CD4-positive, alpha-beta T cell (primary cell): ENCODE measurements around the gene CTSC. TPM values are rescaled to one million over a fixed set of nuclear protein-coding genes. Genes with fewer than 3 reads are reported as not detected.

Experiments used
- ATAC-seq: fragments of 200-7000 bp; cut with Tn5 transposase; one replicate; pipeline ENCODE4 v1.10.0; 2022; ENCODE audit warnings: mild to moderate bottlenecking; ENCODE audit not compliant: poor library complexity
- CTCF ChIA-PET: fragments of 350-600 bp; sonication (Branson Sonifier 250); formaldehyde crosslinking; loops from one replicate; lab custom pipeline; 2021; ENCODE audit warnings: antibody characterized with exemption, inconsistent platforms; lab: Charles Lee
- POLR2A ChIA-PET: fragments of 350-600 bp; sonication (Branson Sonifier 250); formaldehyde crosslinking; loops from one replicate; lab custom pipeline; 2021; ENCODE audit warnings: antibody characterized with exemption, inconsistent platforms; lab: Charles Lee
- DNase-seq, 14 experiments: peaks; one replicate each; pipeline ENCODE4 v3.0.0-alpha.2; 2013 to 2020; ENCODE audit warnings: mixed read lengths in 2 of 14
- H3K27ac ChIP-seq, 2 donors: one replicate each; pipeline versions ENCODE4 v1.5.1 to v1.7.0; 2013; ENCODE audit warnings: low read length in 2 of 2, low read depth in 1 of 2, mild to moderate bottlenecking in 1 of 2
- H3K27me3 ChIP-seq, 2 experiments: 1 replicate in 1 of 2; 2 replicates in 1 of 2; pipeline versions ENCODE4 v1.6.1 to v1.7.0; 2013; ENCODE audit warnings: low read length in 2 of 2, control low read depth in 1 of 2, mild to moderate bottlenecking in 1 of 2, moderate library complexity in 1 of 2; ENCODE audit not compliant: insufficient read depth in 2 of 2, control insufficient read depth in 1 of 2
- H3K36me3 ChIP-seq: one replicate; pipeline ENCODE4 v1.6.1; 2013; ENCODE audit warnings: low read length, control low read depth; ENCODE audit not compliant: insufficient read depth
- H3K4me1 ChIP-seq: one replicate; pipeline ENCODE4 v1.6.1; 2013; ENCODE audit warnings: low read length, control low read depth; ENCODE audit not compliant: insufficient read depth
- H3K4me3 ChIP-seq: one replicate; pipeline ENCODE4 v1.5.1; 2013; ENCODE audit warnings: mild to moderate bottlenecking, low read length, moderate library complexity
- H3K9me3 ChIP-seq, 2 experiments: 1 replicate in 1 of 2; 2 replicates in 1 of 2; pipeline versions ENCODE4 v1.6.1 to v1.7.0; 2013; ENCODE audit warnings: low read length in 2 of 2, mild to moderate bottlenecking in 2 of 2, control low read depth in 1 of 2, moderate library complexity in 1 of 2; ENCODE audit not compliant: control insufficient read depth in 1 of 2, insufficient read depth in 1 of 2
- H3K27ac Mint-ChIP-seq: one replicate; pipeline ENCODE4 v1.8.0; 2020; ENCODE audit warnings: mixed read lengths
- H3K27me3 Mint-ChIP-seq: one replicate; pipeline ENCODE4 v1.8.0; 2021; ENCODE audit warnings: mixed read lengths
- H3K36me3 Mint-ChIP-seq: one replicate; pipeline ENCODE4 v1.8.0; 2021; ENCODE audit warnings: low read depth, mixed read lengths
- H3K4me1 Mint-ChIP-seq: one replicate; pipeline ENCODE4 v1.8.0; 2021; ENCODE audit warnings: low read depth, mixed read lengths
- H3K4me3 Mint-ChIP-seq: one replicate; pipeline ENCODE4 v1.8.0; 2020; ENCODE audit warnings: mild to moderate bottlenecking, mixed read lengths
- H3K9me3 Mint-ChIP-seq: one replicate; pipeline ENCODE4 v1.8.0; 2020; ENCODE audit warnings: mixed read lengths
- CTCF ChIP-seq: fragments of 200-600 bp; IDR thresholded peaks from one replicate; pipeline ENCODE4 v1.8.0; 2022; ENCODE audit warnings: antibody characterized with exemption, mild to moderate bottlenecking
- intact Hi-C, 2 experiments: fragments of 100-400 bp; cut with DNase I in 1 of 2; cut with micrococcal nuclease in 1 of 2; formaldehyde crosslinking; loops; one replicate each; pipeline versions ENCODE4 v1.15.1 to v1.9.0; 2023 to 2025; cut with DNase I, micrococcal nuclease
- total RNA-seq, 174 experiments: library from RNA in 2 of 174; stranded (reverse) in 2 of 174; gene quantifications; one replicate each; pipeline ENCODE4 v1.2.3 and lab custom pipeline; 2021 to 2026

The CTSC gene
- total RNA-seq, 2 experiments from 2014 or later = 28.5 to 32.6 TPM

GRCh38 chr11:88320149-88320559 is 17.4 kb downstream of the CTSC start:
- Histone ChIP-seq H3K4me3 (no peak overlapping the region), H3K4me1 (peaks cover 5% of the 10 kb centered on the region), H3K27me3 (no peaks in the 10 kb centered on the region), H3K27ac (peak overlapping the region in 1 of 2 donors; percentile 21), H3K36me3 (peaks cover 15% of the 10 kb centered on the region), H3K9me3 (no peaks in the 10 kb centered on the region)
- no peak for ATAC-seq
- intact Hi-C loops = no loop called here
- Mint-ChIP-seq H3K27me3 (no peaks in the 10 kb centered on the region), H3K9me3 (no peaks in the 10 kb centered on the region), H3K27ac (no peak overlapping the region), H3K4me3 (no peak overlapping the region), H3K4me1 (peaks cover 67% of the 10 kb centered on the region), H3K36me3 (peaks cover 69% of the 10 kb centered on the region)
- POLR2A ChIA-PET = no interaction called here
- CTCF ChIA-PET = no interaction called here
- DNase-seq = no peak
- no peak for TF ChIP-seq CTCF

DNA sequence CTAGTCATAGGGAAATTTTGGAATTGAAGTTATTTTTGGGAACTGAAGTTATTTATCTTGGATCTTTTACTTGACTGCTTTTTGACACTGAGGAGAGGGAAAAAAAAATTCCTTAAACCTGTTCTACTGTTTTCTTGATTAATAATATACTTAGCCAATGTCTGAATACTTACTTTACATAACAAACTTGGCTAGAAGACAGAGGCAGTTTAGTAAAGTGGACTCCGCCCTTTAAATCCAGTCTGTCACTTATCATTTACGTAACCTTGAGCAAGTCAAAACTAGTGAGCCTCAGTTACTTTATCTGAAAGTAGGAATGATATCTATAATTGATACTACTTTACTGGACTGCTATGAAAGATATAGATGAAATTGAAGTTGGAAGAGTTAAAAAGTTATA is 19.5 kb downstream of the CTSC start:
- intact Hi-C loops = no loop called here
- TF ChIP-seq CTCF = no peak
- H3K36me3 ChIP-seq = peaks cover 6% of the 10 kb centered on the region
- no peak for DNase-seq
- peaks cover 2% of the 10 kb centered on the region for H3K4me1 ChIP-seq
- Mint-ChIP-seq H3K9me3 (no peaks in the 10 kb centered on the region), H3K36me3 (peaks cover 58% of the 10 kb centered on the region), H3K4me3 (no peak overlapping the region), H3K27ac (no peak overlapping the region), H3K4me1 (peaks cover 46% of the 10 kb centered on the region), H3K27me3 (no peaks in the 10 kb centered on the region)
- ChIA-PET CTCF (no interaction called here), POLR2A (interaction anchor here (0.5 kb wide), 1 partner anchor 62 kb away, joined by 3 read pairs; no protein-coding TSS in a partner anchor)
- no peak overlapping the region for H3K4me3 ChIP-seq
- H3K27ac ChIP-seq = no peak overlapping the region
- H3K9me3 ChIP-seq = no peaks in the 10 kb centered on the region
- H3K27me3 ChIP-seq = no peaks in the 10 kb centered on the region
- no peak for ATAC-seq

DNA sequence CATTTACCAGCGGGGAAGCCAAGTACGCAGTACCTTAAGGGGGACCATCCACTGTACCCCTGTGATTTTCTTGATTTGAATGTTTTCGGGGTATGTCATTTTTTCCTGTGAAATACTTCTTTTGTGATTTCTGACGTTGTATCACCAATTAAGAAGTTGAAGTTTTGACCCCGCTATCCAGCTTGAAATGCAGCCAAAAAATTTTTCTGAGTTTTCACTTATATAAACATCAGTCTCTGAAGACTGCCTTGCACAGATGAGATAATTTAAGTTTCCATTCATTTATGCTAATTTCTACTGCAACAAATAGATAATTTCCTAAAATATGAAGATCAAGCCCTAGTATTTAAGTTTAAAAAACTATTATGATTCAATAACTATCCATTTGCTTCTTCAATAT is 20.0 kb downstream of the CTSC start:
- no peaks in the 10 kb centered on the region for H3K27me3 ChIP-seq
- peaks cover 2% of the 10 kb centered on the region for H3K4me1 ChIP-seq
- H3K27ac ChIP-seq = no peak overlapping the region
- H3K9me3 Mint-ChIP-seq = no peaks in the 10 kb centered on the region
- CTCF ChIA-PET = no interaction called here
- H3K4me3 Mint-ChIP-seq = no peak overlapping the region
- H3K27me3 Mint-ChIP-seq = no peaks in the 10 kb centered on the region
- no peaks in the 10 kb centered on the region for H3K9me3 ChIP-seq
- no peak overlapping the region for H3K4me3 ChIP-seq
- TF ChIP-seq CTCF = no peak
- H3K36me3 ChIP-seq = peaks cover 7% of the 10 kb centered on the region
- peaks cover 46% of the 10 kb centered on the region for H3K4me1 Mint-ChIP-seq
- no peak for ATAC-seq
- DNase-seq = no peak
- intact Hi-C loops = no loop called here
- peaks cover 58% of the 10 kb centered on the region for H3K36me3 Mint-ChIP-seq
- POLR2A ChIA-PET = no interaction called here
- H3K27ac Mint-ChIP-seq = no peak overlapping the region
